Hindlimb muscle (tissue), 1 donor: ENCODE data around the gene EBPL. TPM values are rescaled to one million over a fixed set of nuclear protein-coding genes. Genes with fewer than 3 reads are reported as not detected.
"Not testable (repeated sequence)": the region's sequence is repeated elsewhere in the genome, so short reads cannot be mapped to it uniquely, and the experiment has no call there.

Source experiments
- DNase-seq: peaks from one replicate; pipeline ENCODE4 v3.0.0-alpha.2; 2013
- polyA plus RNA-seq: library from polyadenylated mRNA; unstranded; fragments of 120-200 nt; gene quantifications from one replicate; pipeline ENCODE4 v1.2.1, GENCODE V29; 2013; ENCODE audit not compliant: insufficient read length

The EBPL gene
- polyA plus RNA-seq, 1 donor: 23.2 TPM

- DNase-seq: no peak
These were observed 59.1 kb downstream of the EBPL start for GRCh38 chr13:49632156-49632555.

- DNase-seq: no peak
These were observed 60.7 kb downstream of the EBPL start for GRCh38 chr13:49630580-49630979.

DNA sequence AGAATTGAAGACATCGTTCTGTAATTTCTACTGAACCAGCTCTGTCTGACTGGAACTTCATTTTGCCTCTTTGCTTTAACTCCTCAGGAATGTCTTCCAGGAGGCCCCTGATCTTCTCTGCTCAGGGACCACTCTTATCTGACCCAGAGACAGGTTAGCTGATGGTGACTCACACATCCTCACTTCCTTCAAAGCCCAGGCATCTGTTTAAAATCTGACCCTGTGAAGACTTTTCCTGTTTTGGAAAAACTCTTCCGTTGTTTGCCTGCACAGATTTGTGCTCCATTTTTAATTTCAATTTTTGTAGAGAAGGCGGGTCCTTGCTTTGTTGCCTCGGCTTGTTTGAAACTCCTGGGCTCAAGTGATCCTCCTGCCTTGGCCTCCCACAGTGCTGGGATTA lies 61.3 kb downstream of the EBPL start:
- no peak for DNase-seq

DNA sequence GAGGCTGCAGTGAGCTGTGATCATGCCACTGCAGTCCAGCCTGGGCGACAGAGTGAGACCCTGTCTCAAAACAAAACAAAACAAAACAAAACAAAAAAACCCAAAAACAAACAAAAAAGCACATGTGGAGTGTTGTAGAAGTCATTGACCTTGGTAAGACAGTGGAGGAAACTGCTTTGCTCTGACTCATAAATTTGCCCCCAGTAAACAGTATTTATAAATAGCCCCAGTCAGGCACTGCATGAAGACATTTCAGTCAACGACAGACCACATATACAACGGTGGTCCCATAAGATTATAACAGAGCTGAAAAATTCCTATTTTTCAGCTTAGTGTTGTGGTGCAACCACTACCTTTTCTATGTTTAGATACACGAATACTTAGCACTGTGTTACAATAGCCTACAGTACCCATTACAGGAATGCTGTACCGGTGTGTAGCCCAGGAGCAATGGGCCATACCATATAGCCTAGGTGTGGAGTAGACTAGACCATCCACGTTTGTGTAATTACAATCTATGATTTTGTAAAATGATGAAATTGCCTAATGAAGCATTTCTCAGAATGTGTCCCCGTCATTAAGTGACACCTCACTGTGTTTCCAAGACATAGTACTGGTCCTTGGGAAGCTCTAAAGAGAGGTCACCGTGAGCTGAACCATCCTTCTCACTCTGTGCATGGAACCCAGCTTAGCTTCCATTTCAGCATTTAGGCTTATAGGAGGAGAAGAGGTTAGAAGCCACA lies 61.9 kb downstream of the EBPL start:
- DNase-seq: no peak

- DNase-seq: peak; percentile 45
These were observed 63.2 kb downstream of the EBPL start, which contains the start of gene ARL11 for GRCh38 chr13:49627831-49628652. Gene ARL11 (plus strand): TSS chr13:49628507. CDS start chr13:49630448, 1,941 bp downstream.

DNA sequence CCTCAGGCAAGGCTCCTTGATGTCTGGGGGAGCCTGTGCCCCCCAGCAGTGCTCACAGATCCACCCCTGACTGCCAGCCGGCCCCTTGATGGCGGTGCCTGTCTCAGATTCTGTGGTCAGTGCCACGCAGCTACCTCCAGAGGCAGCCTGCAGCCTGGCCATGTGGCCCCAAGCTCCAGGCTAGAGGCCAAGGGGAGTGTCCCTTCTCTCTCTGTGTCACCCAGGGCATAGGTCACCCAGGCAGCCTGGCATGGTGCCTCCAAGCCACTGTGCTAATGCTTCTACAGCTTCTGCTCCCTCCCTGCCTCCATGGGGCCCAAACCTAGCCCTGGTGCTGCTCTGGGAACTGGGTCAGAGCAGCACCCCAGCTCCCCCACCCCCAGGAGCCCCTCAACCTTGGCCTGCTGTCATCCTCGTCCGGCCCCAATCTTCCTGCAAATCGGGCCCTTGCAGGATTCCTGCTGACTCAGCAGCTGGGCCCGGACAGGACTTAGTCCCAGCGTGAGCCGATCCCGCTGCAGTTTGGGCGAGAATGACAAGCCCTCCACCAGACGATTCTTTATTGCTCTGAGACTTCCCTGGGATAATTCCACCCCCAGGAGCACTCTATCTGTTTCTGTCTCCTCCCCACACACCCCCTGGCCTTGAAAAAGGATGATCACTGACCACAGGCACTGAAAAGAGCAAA lies 65.8 kb downstream of the EBPL start:
- DNase-seq: no peak

- no peak for DNase-seq
These were observed 67.1 kb downstream of the EBPL start for GRCh38 chr13:49624229-49624628.

DNA sequence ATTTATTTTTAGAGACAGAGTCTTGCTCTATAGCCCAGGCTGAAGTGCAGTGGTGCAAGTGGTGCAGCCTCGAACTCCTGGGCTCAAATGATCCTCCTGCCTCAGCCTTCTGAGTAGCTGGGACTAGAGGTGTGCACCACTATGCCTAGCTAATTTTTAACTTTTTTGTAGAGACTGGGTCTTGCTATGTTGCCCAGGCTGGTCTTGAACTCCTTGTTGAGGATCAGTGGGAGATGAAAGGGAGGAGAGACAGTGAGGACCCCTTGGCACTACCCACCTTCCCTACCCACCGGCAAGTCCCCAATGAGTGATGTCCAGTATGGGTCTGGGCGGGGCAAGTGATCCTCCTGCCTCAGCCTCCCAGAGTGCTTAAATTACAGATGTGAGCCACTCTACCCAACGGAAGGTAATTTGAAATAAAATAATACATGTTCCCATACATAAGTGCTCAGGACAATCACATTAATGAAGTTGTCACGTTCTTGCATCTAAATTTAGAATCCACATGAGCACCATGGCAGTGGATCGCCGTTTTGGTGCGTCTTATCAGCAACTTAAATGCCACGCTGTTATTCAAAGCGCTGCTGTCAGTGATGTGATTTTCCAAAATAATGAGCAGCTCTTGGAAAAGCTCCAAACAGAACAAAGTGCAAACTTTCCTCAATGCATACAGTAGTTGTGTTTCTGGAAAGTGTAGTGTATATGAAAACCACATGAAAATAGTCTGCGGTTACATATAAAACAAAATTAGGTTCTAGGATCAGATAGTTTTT lies 68.9 kb downstream of the EBPL start:
- no peak for DNase-seq

DNA sequence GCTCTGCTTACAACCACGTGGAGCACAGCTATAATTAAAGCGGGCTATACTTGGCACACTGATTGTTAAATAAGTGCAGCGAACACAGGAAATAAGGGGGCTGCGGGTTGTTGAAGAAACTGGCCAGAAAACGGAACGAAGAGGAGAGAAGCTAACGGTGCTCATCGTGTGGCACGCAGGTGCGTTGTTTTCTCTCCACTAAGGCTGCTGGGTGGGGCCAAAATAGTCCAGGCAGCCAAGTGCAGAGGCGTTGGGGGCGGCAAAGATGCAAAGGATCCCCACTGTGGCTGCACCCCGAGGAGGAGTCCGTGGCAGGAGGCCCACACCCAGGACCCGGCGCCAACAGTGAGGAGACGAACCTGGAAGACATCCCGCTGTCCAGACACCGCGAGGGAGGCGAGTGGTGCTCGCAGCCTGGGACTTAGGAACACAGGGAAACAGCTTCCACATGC lies 71.1 kb downstream of the EBPL start:
- no peak for DNase-seq

DNA sequence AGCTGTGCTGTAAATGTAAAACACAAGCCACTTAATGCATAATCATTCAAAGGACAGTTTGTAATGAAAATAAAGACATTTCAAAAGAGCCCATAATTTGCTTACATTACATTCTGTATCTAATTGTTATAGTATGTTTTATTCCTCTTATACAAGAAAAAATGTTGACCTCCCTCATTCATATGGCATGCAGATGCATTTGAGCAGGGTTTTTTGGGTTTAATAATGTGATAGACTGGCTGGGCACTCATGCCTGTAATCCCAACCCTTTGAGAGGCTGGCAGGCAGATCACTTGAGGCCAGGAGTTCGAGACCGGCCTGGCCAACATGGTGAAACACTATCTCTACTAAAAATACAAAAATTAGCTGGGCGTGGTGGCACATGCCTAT lies 74.6 kb downstream of the EBPL start:
- DNase-seq: no peak

DNA sequence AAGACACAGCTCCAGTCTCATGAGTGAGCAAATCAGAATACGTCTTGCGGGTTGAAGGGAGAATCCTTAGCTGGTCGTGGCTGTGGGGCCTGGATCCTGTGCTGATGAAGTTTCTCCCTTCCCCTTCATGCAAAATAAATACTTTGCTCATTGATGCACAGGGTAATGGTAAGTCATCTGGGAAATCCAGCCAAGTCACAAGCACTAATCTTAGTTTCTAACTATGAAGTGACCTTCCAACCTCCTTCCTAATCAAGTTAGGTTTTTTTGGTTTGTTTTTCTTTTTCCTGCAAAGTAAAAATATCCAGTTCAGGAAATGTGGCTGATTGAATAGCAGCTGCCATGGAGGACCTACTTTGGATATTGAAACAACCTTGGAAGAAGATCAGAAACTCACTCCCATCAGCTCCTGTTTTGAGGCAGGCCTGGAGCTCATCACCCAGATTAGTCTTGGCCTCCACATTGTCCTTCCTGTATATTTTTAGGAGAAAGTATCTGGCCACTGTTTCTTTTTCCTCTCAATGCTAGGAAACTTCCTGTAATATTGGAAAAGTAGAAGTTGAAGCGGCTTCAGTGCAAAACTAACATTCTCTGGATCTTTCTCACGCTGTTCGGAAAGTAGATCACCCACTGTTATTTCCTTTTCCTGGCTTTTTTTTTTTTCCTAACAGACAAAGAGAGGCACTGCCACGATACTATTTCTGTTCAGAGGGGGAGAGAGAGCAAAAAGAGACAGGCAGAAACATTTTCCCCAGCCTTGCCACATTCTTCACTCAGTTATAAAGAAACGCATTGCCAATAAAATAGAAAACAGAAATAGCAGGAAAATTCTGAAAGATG lies 75.2 kb downstream of the EBPL start:
- peak; percentile 30 for DNase-seq

DNA sequence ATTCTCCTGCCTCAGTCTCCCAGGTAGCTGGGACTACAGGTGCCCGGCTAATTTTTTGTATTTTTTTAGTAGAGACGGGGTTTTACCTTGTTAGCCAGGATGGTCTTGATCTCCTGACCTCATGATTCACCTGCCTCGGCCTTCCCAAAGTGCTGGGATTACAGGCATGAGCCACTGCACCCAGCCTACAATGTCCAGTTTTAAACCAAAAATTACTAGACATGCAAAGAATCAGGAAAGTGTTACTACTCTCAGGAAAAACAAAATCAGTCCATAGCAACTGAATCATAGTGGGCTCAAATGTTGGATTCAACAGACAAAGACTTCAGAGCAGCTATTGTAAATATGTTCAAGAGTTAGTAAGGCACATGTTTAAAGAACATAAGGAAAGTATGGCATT lies 79.2 kb downstream of the EBPL start:
- DNase-seq: not testable (repeated sequence)

Other genes with a start within 250 kb of the EBPL start
- 3.7 TPM for gene CAB39L, start 247.4 kb downstream of the EBPL start, polyA plus RNA-seq
- gene SETDB2, start 247.2 kb downstream of the EBPL start, polyA plus RNA-seq: 8.5 TPM
- gene PHF11, start 195.5 kb downstream of the EBPL start, polyA plus RNA-seq: 24.8 TPM
- gene RCBTB1, start 105.9 kb downstream of the EBPL start, polyA plus RNA-seq: 17.4 TPM
- 0.37 TPM for gene ARL11, start 63.0 kb downstream of the EBPL start, polyA plus RNA-seq
- 37.4 TPM for gene KPNA3, start 101.2 kb upstream of the EBPL start, polyA plus RNA-seq
- gene SPRYD7, start 244.9 kb upstream of the EBPL start, polyA plus RNA-seq: 12.6 TPM